Vagina (tissue), 2 donors: ENCODE measurements around the gene PIP4K2C. TPM values are rescaled to one million over a fixed set of nuclear protein-coding genes. Genes with fewer than 3 reads are reported as not detected.
A peak's percentile ranks its signal among the peaks of the same experiment; 100 is the strongest.

Experiments
- DNase-seq, 2 donors: peaks; one replicate each; pipeline ENCODE4 v3.0.0-alpha.2; 2017; ENCODE audit errors: extremely low spot score in 2 of 2
- H3K27ac ChIP-seq: fragments of 200-600 bp; sonication (generic); one replicate; pipeline ENCODE4 v1.5.1; 2019
- H3K27me3 ChIP-seq: fragments of 200-600 bp; sonication (generic); one replicate; pipeline ENCODE4 v1.5.1; 2019
- H3K36me3 ChIP-seq, 2 donors: fragments of 200-600 bp; sonication (generic); one replicate each; pipeline ENCODE4 v1.5.1; 2017 to 2019
- H3K4me1 ChIP-seq: fragments of 200-600 bp; sonication (generic); one replicate; pipeline ENCODE4 v1.5.1; 2019
- H3K4me3 ChIP-seq, 2 donors: fragments of 200-600 bp; sonication (generic); 1 replicate in 1 of 2; 2 replicates in 1 of 2; pipeline ENCODE4 v1.5.1; 2016 to 2019
- H3K9me3 ChIP-seq: fragments of 200-600 bp; sonication (generic); one replicate; pipeline ENCODE4 v1.5.1; 2019
- POLR2A ChIP-seq, 2 donors: fragments of 450-650 bp; IDR thresholded peaks; one replicate each; pipeline ENCODE4 v1.6.1; 2017; ENCODE audit warnings: antibody characterized with exemption in 2 of 2, mild to moderate bottlenecking in 2 of 2, moderate library complexity in 2 of 2
- POLR2AphosphoS5 ChIP-seq, 2 donors: sonication (generic); formaldehyde crosslinking; IDR thresholded peaks; one replicate each; pipeline ENCODE4 v1.9.0; 2017; ENCODE audit warnings: antibody characterized with exemption in 2 of 2, mild to moderate bottlenecking in 2 of 2, low read depth in 1 of 2; ENCODE audit not compliant: insufficient read depth in 1 of 2
- intact Hi-C: fragments of 100-400 bp; cut with DNase I; formaldehyde crosslinking; loops from one replicate; pipeline ENCODE4 v1.15.1; 2023
- total RNA-seq: library from RNA; depleted of rRNA; stranded (reverse); fragments of >200 nt; gene quantifications from one replicate; pipeline ENCODE4 v1.2.3, GENCODE V29; 2016
- TF ChIP-seq, protein P1 (sequence below), 3 experiments: fragments of 450-650 bp in 2 of 3; fragments of 200-600 bp in 1 of 3; sonication (generic) in 1 of 3; IDR thresholded peaks; one replicate each; pipeline ENCODE4 v1.5.1; 2017 to 2019; ENCODE audit warnings: antibody characterized with exemption in 3 of 3, mild to moderate bottlenecking in 2 of 3, moderate library complexity in 2 of 3

Gene PIP4K2C
- total RNA-seq, 1 donor from 2014 or later = 16.7 TPM

DNA sequence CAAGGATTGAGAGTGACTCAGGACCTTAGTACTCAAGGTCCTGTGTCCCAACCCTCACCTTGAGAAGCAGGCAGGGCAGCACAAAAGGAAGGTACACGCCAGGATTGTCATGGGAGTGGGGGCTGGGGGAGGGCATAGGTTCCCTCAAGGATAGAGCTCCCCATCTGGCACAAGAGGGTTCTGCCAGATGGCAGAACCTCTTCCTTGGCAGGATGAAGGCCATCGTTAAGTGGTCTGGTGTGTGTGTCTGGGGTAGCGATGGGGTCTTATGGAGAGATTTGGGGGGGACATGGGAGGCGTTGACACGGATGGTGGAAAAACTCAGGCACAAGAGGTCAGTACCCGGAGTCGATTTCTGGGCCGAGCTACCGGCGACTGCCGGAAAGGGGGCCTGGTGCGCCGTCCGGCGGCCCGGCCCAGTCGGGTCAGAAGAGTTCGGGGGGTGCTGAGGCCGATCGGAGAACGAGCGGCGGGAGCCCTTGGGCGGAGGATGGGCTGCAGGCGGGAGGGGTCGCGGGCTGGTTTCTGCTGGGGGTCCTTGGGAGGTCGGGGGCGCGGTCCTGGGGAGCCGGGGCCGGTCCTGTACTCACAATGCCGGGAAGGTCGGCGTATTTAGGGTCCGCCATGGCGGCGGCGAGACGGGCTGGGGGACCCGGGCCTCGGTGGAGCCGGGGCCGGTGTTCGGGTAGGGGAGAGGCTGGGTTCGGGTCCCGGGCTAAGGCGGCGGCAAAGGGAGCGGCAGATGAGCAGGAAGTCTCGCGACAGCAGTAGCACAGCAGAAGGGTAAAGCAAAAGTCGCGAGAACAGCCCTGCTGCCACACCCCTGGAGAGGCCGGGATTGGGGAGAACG lies 44.3 kb upstream of the PIP4K2C start, which contains the start of gene DCTN2:
Gene DCTN2 (minus strand): TSS at position 755 of the 850 bp plus-strand sequence. CDS start 129 bp downstream, at position 626.
- intact Hi-C loops = no loop called here

GRCh38 chr12:57547288-57548012 lies 43.5 kb upstream of the PIP4K2C start:
- H3K4me1 ChIP-seq = peaks cover 41% of the 10 kb centered on the region
- no peaks in the 10 kb centered on the region for H3K27me3 ChIP-seq
- peak overlapping the region; percentile 94 for H3K27ac ChIP-seq
- H3K36me3 ChIP-seq = no peaks in the 10 kb centered on the region
- TF ChIP-seq POLR2AphosphoS5 (IDR thresholded peaks at IDR 0.05; ENCODE audit: insufficient read depth in 1 of 2, low read depth in 1 of 2) (peak in 1 of 2 donors; percentile 48), POLR2A (IDR thresholded peaks at IDR 0.05) (no peak)
- TF ChIP-seq, protein P1, sequence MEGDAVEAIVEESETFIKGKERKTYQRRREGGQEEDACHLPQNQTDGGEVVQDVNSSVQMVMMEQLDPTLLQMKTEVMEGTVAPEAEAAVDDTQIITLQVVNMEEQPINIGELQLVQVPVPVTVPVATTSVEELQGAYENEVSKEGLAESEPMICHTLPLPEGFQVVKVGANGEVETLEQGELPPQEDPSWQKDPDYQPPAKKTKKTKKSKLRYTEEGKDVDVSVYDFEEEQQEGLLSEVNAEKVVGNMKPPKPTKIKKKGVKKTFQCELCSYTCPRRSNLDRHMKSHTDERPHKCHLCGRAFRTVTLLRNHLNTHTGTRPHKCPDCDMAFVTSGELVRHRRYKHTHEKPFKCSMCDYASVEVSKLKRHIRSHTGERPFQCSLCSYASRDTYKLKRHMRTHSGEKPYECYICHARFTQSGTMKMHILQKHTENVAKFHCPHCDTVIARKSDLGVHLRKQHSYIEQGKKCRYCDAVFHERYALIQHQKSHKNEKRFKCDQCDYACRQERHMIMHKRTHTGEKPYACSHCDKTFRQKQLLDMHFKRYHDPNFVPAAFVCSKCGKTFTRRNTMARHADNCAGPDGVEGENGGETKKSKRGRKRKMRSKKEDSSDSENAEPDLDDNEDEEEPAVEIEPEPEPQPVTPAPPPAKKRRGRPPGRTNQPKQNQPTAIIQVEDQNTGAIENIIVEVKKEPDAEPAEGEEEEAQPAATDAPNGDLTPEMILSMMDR (IDR thresholded peaks at IDR 0.05) = no peak
- no peaks in the 10 kb centered on the region for H3K9me3 ChIP-seq
- no peak for DNase-seq
- peak overlapping the region; percentile 90 to 91 for H3K4me3 ChIP-seq
- intact Hi-C loops = no loop called here

More for the DNA sequence above, 44.3 kb upstream of the PIP4K2C start, which contains the start of gene DCTN2:
- H3K4me3 ChIP-seq = peak within 1 kb of the TSS; percentile 90 to 91
- peak within 1 kb of the TSS; percentile 94 for H3K27ac ChIP-seq
- peak in 1 of 2 donors; percentile 29 for TF ChIP-seq POLR2A (IDR thresholded peaks at IDR 0.05)
- TF ChIP-seq, protein P1 (IDR thresholded peaks at IDR 0.05) = no peak
- peak; percentile 84 to 92 for TF ChIP-seq POLR2AphosphoS5 (IDR thresholded peaks at IDR 0.05; ENCODE audit: insufficient read depth in 1 of 2, low read depth in 1 of 2)
- H3K4me1 ChIP-seq = peaks cover 41% of the 10 kb centered on the region
- H3K36me3 ChIP-seq = peaks cover 0 to 5% of the 10 kb centered on the region in 2 donors
- H3K27me3 ChIP-seq = no peaks in the 10 kb centered on the region
- DNase-seq = peak in 1 of 2 donors; percentile 96
- H3K9me3 ChIP-seq = no peaks in the 10 kb centered on the region

GRCh38 chr12:57548013-57548315 lies 43.0 kb upstream of the PIP4K2C start:
- Histone ChIP-seq H3K27ac (no peak overlapping the region), H3K27me3 (no peaks in the 10 kb centered on the region), H3K9me3 (no peaks in the 10 kb centered on the region), H3K4me3 (no peak overlapping the region), H3K36me3 (no peaks in the 10 kb centered on the region), H3K4me1 (peaks cover 41% of the 10 kb centered on the region)
- intact Hi-C loops = no loop called here
- TF ChIP-seq POLR2A (IDR thresholded peaks at IDR 0.05) = no peak
- TF ChIP-seq, protein P1 (IDR thresholded peaks at IDR 0.05) = no peak
- TF ChIP-seq POLR2AphosphoS5 (IDR thresholded peaks at IDR 0.05; ENCODE audit: insufficient read depth in 1 of 2, low read depth in 1 of 2) = no peak
- no peak for DNase-seq

GRCh38 chr12:57548488-57548887 lies 42.5 kb upstream of the PIP4K2C start:
- Histone ChIP-seq H3K4me1 (peaks cover 41% of the 10 kb centered on the region), H3K36me3 (no peaks in the 10 kb centered on the region), H3K4me3 (no peak overlapping the region), H3K27me3 (no peaks in the 10 kb centered on the region), H3K9me3 (no peaks in the 10 kb centered on the region), H3K27ac (no peak overlapping the region)
- intact Hi-C loops = no loop called here
- TF ChIP-seq, protein P1 (IDR thresholded peaks at IDR 0.05) = no peak
- no peak for TF ChIP-seq POLR2AphosphoS5 (IDR thresholded peaks at IDR 0.05; ENCODE audit: insufficient read depth in 1 of 2, low read depth in 1 of 2)
- DNase-seq = no peak
